ENCODE results near the gene ZNF784.
A peak's percentile ranks its signal among the peaks of the same experiment; 100 is the strongest.

ZNF784 gene

GRCh38 chr19:55640577-55641425 lies 16.4 kb upstream of the ZNF784 start, which contains the start of gene ZNF580:
TSS of gene ZNF580 (plus strand) at chr19:55641002. CDS start at chr19:55642509, 1,507 bp downstream.
- Histone ChIP-seq H3K4me2 (ENCODE audit: low read length) (peak within 1 kb of the TSS; percentile 92), H3K4me1 (ENCODE audit: control insufficient read depth, insufficient read depth, low read length) (peaks cover 46% of the 10 kb centered on the region), H3K9ac (ENCODE audit: low read depth, low read length) (peak within 1 kb of the TSS; percentile 90), H3K27me3 (ENCODE audit: control insufficient read depth, insufficient read depth, low read length) (no peaks in the 10 kb centered on the region), H3K36me3 (ENCODE audit: insufficient read depth, low read length) (peaks cover 12% of the 10 kb centered on the region), H3K4me3 (ENCODE audit: low read length) (peak within 1 kb of the TSS; percentile 94), H3K9me3 (replicated peaks; ENCODE audit: low read length) (no peaks in the 10 kb centered on the region)

DNA sequence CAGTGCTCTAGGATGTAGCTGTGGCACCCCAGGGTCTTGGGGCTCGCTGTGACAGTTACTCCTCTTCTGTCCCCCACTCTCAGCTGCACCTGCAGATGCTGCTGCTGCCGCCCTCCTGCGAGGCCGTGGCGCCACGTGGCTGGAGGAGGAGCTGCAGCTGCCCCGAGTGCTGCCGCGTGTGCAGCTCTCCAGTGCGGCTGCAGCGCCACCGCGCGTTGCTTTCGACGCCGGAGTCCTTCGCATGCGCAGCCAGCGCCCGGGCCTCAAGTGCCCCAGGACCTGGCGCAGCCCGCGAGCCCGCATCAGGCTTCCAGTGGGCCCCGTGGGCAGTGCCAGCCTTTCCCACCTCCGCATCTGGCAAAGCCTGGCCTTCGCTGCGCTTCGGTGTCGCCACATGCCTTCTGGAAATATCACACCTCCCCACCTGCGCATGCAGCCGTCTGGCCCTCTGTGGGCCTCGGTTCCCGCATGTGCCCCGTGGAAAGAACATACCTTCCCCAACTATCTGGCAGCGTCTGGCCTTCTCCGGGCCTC lies 15.7 kb upstream of the ZNF784 start:
- Histone ChIP-seq H3K9me3 (replicated peaks; ENCODE audit: low read length) (no peaks in the 10 kb centered on the region), H3K9ac (ENCODE audit: low read depth, low read length) (peak overlapping the region; percentile 90), H3K4me3 (ENCODE audit: low read length) (peak overlapping the region; percentile 94), H3K36me3 (ENCODE audit: insufficient read depth, low read length) (peaks cover 7% of the 10 kb centered on the region), H3K27me3 (ENCODE audit: control insufficient read depth, insufficient read depth, low read length) (no peaks in the 10 kb centered on the region), H3K4me2 (ENCODE audit: low read length) (peak overlapping the region; percentile 92), H3K4me1 (ENCODE audit: control insufficient read depth, insufficient read depth, low read length) (peaks cover 46% of the 10 kb centered on the region)

GRCh38 chr19:55638864-55639359 lies 14.5 kb upstream of the ZNF784 start:
- no peak overlapping the region for H3K9ac ChIP-seq (ENCODE audit: low read depth, low read length)
- no peaks in the 10 kb centered on the region for H3K9me3 ChIP-seq (replicated peaks; ENCODE audit: low read length)
- peaks cover 40% of the 10 kb centered on the region for H3K4me1 ChIP-seq (ENCODE audit: control insufficient read depth, insufficient read depth, low read length)
- no peaks in the 10 kb centered on the region for H3K36me3 ChIP-seq (ENCODE audit: insufficient read depth, low read length)
- H3K27me3 ChIP-seq (ENCODE audit: control insufficient read depth, insufficient read depth, low read length) = no peaks in the 10 kb centered on the region
- H3K4me3 ChIP-seq (ENCODE audit: low read length) = no peak overlapping the region
- H3K4me2 ChIP-seq (ENCODE audit: low read length) = no peak overlapping the region

- Histone ChIP-seq H3K9ac (ENCODE audit: low read depth, low read length) (no peak overlapping the region), H3K9me3 (replicated peaks; ENCODE audit: low read length) (no peaks in the 10 kb centered on the region), H3K4me1 (ENCODE audit: control insufficient read depth, insufficient read depth, low read length) (peaks cover 33% of the 10 kb centered on the region), H3K4me2 (ENCODE audit: low read length) (no peak overlapping the region), H3K27me3 (ENCODE audit: control insufficient read depth, insufficient read depth, low read length) (no peaks in the 10 kb centered on the region), H3K4me3 (ENCODE audit: low read length) (no peak overlapping the region), H3K36me3 (ENCODE audit: insufficient read depth, low read length) (no peaks in the 10 kb centered on the region)
These were observed 13.2 kb upstream of the ZNF784 start for GRCh38 chr19:55637534-55637933.

GRCh38 chr19:55636723-55637122 lies 12.4 kb upstream of the ZNF784 start:
- no peak overlapping the region for H3K9ac ChIP-seq (ENCODE audit: low read depth, low read length)

DNA sequence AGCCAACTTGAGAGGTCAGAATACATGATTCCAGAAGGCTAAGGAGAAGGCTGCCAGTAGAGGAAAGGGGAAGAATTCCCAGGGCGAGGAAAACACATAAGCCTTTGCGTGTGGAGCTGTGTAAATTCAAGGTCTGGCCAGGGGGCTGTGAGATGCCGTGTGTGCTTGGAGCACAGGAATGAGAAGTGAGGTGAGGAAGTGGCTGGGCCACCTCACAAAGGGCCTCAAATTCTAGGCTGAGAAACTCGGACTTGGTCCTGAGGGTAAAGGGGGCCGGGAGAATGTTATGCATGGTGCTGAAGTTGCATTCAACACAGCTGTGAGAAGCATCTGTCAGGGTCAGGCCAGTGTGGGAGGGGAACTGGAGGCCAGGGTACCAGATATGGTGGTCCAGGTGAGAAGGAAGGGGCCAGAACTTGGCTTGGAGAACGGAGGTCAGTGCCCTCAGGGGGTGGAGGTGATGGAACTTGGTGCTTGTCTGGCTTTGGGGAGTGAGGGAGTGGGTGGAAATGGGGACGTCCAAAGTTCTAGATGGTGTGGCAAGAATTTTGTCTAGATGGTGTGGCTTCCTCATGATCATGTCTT lies 11.6 kb upstream of the ZNF784 start:
- H3K9ac ChIP-seq (ENCODE audit: low read depth, low read length) = peak overlapping the region; percentile 99
- H3K4me2 ChIP-seq (ENCODE audit: low read length) = peak overlapping the region; percentile 87
- H3K4me3 ChIP-seq (ENCODE audit: low read length) = peak overlapping the region; percentile 85
- H3K27me3 ChIP-seq (ENCODE audit: control insufficient read depth, insufficient read depth, low read length) = no peaks in the 10 kb centered on the region
- no peaks in the 10 kb centered on the region for H3K9me3 ChIP-seq (replicated peaks; ENCODE audit: low read length)
- H3K4me1 ChIP-seq (ENCODE audit: control insufficient read depth, insufficient read depth, low read length) = peaks cover 27% of the 10 kb centered on the region
- H3K36me3 ChIP-seq (ENCODE audit: insufficient read depth, low read length) = no peaks in the 10 kb centered on the region

More at GRCh38 chr19:55636723-55637122, 12.4 kb upstream of the ZNF784 start:
- H3K4me3 ChIP-seq (ENCODE audit: low read length) = peak overlapping the region; percentile 85
- H3K27me3 ChIP-seq (ENCODE audit: control insufficient read depth, insufficient read depth, low read length) = no peaks in the 10 kb centered on the region
- H3K9me3 ChIP-seq (replicated peaks; ENCODE audit: low read length) = no peaks in the 10 kb centered on the region
- H3K4me2 ChIP-seq (ENCODE audit: low read length) = peak overlapping the region; percentile 87
- H3K36me3 ChIP-seq (ENCODE audit: insufficient read depth, low read length) = no peaks in the 10 kb centered on the region
- H3K4me1 ChIP-seq (ENCODE audit: control insufficient read depth, insufficient read depth, low read length) = peaks cover 27% of the 10 kb centered on the region

DNA sequence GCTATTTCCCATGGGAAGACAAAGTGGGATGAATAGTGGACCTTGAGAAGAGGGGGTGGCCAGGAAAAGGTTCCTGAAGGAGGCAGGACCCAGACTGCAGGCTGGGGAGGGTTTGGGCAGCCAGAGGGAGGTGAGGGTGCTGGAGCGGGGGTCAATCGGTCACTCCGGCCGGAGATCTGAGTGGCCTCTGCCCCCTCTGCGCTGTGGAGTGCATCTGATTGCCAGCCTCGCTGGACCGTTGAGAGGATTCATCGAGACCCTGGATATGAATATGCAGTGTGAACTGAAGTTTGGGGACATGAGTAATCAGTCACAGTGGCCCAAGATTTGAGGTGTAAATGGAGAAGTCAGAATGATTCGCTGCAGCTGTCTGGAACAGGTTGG lies 11.0 kb upstream of the ZNF784 start:
- Histone ChIP-seq H3K4me3 (ENCODE audit: low read length) (peak overlapping the region; percentile 85), H3K4me2 (ENCODE audit: low read length) (peak overlapping the region; percentile 87), H3K27me3 (ENCODE audit: control insufficient read depth, insufficient read depth, low read length) (no peaks in the 10 kb centered on the region), H3K9ac (ENCODE audit: low read depth, low read length) (peak overlapping the region; percentile 99), H3K4me1 (ENCODE audit: control insufficient read depth, insufficient read depth, low read length) (peaks cover 24% of the 10 kb centered on the region), H3K36me3 (ENCODE audit: insufficient read depth, low read length) (no peaks in the 10 kb centered on the region), H3K9me3 (replicated peaks; ENCODE audit: low read length) (no peaks in the 10 kb centered on the region)

- H3K27me3 ChIP-seq (ENCODE audit: control insufficient read depth, insufficient read depth, low read length) = no peaks in the 10 kb centered on the region
- peaks cover 17% of the 10 kb centered on the region for H3K4me1 ChIP-seq (ENCODE audit: control insufficient read depth, insufficient read depth, low read length)
- H3K9ac ChIP-seq (ENCODE audit: low read depth, low read length) = peak overlapping the region; percentile 99
- H3K4me2 ChIP-seq (ENCODE audit: low read length) = peak overlapping the region; percentile 87
- no peaks in the 10 kb centered on the region for H3K9me3 ChIP-seq (replicated peaks; ENCODE audit: low read length)
- peak overlapping the region; percentile 85 for H3K4me3 ChIP-seq (ENCODE audit: low read length)
- H3K36me3 ChIP-seq (ENCODE audit: insufficient read depth, low read length) = no peaks in the 10 kb centered on the region
These were observed 9.5 kb upstream of the ZNF784 start for GRCh38 chr19:55633861-55634260.

DNA sequence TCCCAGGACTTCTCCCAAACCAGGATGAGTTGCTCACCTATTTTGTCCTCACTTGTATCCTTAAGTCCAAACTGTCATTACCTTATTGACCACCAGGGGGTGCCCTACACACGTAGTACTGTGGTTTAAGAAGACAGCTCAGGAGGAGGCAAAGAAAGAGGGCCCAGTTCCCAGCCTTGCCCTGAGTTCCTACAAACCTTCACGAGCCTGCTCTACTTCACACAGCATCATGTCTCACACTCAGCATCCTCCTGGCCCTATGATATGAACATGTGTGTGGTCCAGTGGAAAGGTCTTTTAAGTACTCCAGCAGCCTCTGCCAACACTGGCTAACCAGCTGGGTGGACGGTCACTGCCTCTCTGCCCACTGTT lies 8.1 kb upstream of the ZNF784 start:
- Histone ChIP-seq H3K4me3 (ENCODE audit: low read length) (no peak overlapping the region), H3K36me3 (ENCODE audit: insufficient read depth, low read length) (no peaks in the 10 kb centered on the region), H3K9ac (ENCODE audit: low read depth, low read length) (peak overlapping the region; percentile 31), H3K9me3 (replicated peaks; ENCODE audit: low read length) (no peaks in the 10 kb centered on the region), H3K4me2 (ENCODE audit: low read length) (no peak overlapping the region), H3K27me3 (ENCODE audit: control insufficient read depth, insufficient read depth, low read length) (no peaks in the 10 kb centered on the region), H3K4me1 (ENCODE audit: control insufficient read depth, insufficient read depth, low read length) (peaks cover 17% of the 10 kb centered on the region)

DNA sequence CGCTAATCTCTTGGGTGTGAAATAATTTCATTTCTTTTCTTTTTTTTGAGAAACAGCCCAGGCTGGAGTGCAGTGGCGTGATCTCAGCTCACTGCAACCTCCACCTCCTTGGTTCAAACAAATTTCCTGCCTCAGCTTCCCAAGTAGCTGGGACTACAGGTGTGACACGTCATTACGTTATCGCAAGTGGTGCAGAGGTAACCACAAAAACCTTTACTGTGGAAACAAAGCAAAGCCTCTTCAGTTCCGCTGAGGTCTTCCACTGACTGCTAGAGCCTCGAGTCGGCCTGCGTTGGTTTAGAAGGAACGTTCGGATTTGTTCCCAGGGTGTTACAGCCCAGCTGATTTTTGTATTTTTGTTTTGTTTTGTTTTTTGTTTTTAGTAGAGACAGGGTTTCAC lies 2.0 kb upstream of the ZNF784 start:
- no peaks in the 10 kb centered on the region for H3K9me3 ChIP-seq (replicated peaks; ENCODE audit: low read length)
- H3K9ac ChIP-seq (ENCODE audit: low read depth, low read length) = no peak overlapping the region
- H3K4me2 ChIP-seq (ENCODE audit: low read length) = no peak overlapping the region
- peaks cover 5% of the 10 kb centered on the region for H3K4me1 ChIP-seq (ENCODE audit: control insufficient read depth, insufficient read depth, low read length)
- H3K4me3 ChIP-seq (ENCODE audit: low read length) = no peak overlapping the region
- H3K27me3 ChIP-seq (ENCODE audit: control insufficient read depth, insufficient read depth, low read length) = no peaks in the 10 kb centered on the region
- H3K36me3 ChIP-seq (ENCODE audit: insufficient read depth, low read length) = peaks cover 4% of the 10 kb centered on the region

GRCh38 chr19:55625004-55625326 lies 599 bp upstream of the ZNF784 start:
- H3K4me2 ChIP-seq (ENCODE audit: low read length) = peak overlapping the region; percentile 91
- H3K4me1 ChIP-seq (ENCODE audit: control insufficient read depth, insufficient read depth, low read length) = peaks cover 5% of the 10 kb centered on the region
- no peaks in the 10 kb centered on the region for H3K27me3 ChIP-seq (ENCODE audit: control insufficient read depth, insufficient read depth, low read length)
- peaks cover 11% of the 10 kb centered on the region for H3K36me3 ChIP-seq (ENCODE audit: insufficient read depth, low read length)
- H3K9me3 ChIP-seq (replicated peaks; ENCODE audit: low read length) = no peaks in the 10 kb centered on the region
- H3K4me3 ChIP-seq (ENCODE audit: low read length) = peak overlapping the region; percentile 74
- H3K9ac ChIP-seq (ENCODE audit: low read depth, low read length) = peak overlapping the region; percentile 83

Data from skeletal muscle satellite cell (primary cell).